GM18858 (cell line): ENCODE data around the gene P4HA1.
"Not testable (repeated sequence)": the region's sequence is repeated elsewhere in the genome, so short reads cannot be mapped to it uniquely, and the experiment has no call there.

Experiments
- ATAC-seq: cut with Tn5 transposase; IDR thresholded peaks from one replicate; pipeline ENCODE4 v1.9.1; 2021; ENCODE audit not compliant: unreplicated experiment

P4HA1 gene

GRCh38 chr10:73043766-73044377, 52.8 kb downstream of the P4HA1 start:
- no peak for ATAC-seq

- no peak for ATAC-seq
These were observed 53.3 kb downstream of the P4HA1 start for GRCh38 chr10:73043319-73043718.

GRCh38 chr10:73042130-73042529, 54.5 kb downstream of the P4HA1 start:
- ATAC-seq, result no peak

GRCh38 chr10:73039635-73040034, 57.0 kb downstream of the P4HA1 start:
- ATAC-seq, result no peak

GRCh38 chr10:73036285-73036684, 60.4 kb downstream of the P4HA1 start:
- not testable (repeated sequence) for ATAC-seq

- no peak for ATAC-seq
These were observed 64.1 kb downstream of the P4HA1 start for GRCh38 chr10:73032536-73032935.

GRCh38 chr10:73026623-73027022, 70.0 kb downstream of the P4HA1 start:
- not testable (repeated sequence) for ATAC-seq

- not testable (repeated sequence) for ATAC-seq
These were observed 73.1 kb downstream of the P4HA1 start for GRCh38 chr10:73023455-73024070.

- not testable (repeated sequence) for ATAC-seq
These were observed 73.7 kb downstream of the P4HA1 start for GRCh38 chr10:73022961-73023360.

- not testable (repeated sequence) for ATAC-seq
These were observed 75.0 kb downstream of the P4HA1 start for GRCh38 chr10:73021538-73022164.

- no peak for ATAC-seq
These were observed 75.6 kb downstream of the P4HA1 start for GRCh38 chr10:73021050-73021449.

GRCh38 chr10:73019100-73019499, 77.6 kb downstream of the P4HA1 start:
- ATAC-seq, result no peak

GRCh38 chr10:73018632-73019031, 78.0 kb downstream of the P4HA1 start:
- no peak for ATAC-seq

GRCh38 chr10:73017955-73018480, 78.6 kb downstream of the P4HA1 start:
- ATAC-seq, result no peak

GRCh38 chr10:73015779-73016178, 80.9 kb downstream of the P4HA1 start:
- ATAC-seq, result no peak

GRCh38 chr10:73003822-73004221, 92.8 kb downstream of the P4HA1 start:
- ATAC-seq, result no peak

GRCh38 chr10:73000973-73001372, 95.7 kb downstream of the P4HA1 start:
- no peak for ATAC-seq

- no peak for ATAC-seq
These were observed 99.6 kb downstream of the P4HA1 start for GRCh38 chr10:72997099-72997498.

GRCh38 chr10:72995459-72995858, 101.2 kb downstream of the P4HA1 start:
- ATAC-seq, result not testable (repeated sequence)

- not testable (repeated sequence) for ATAC-seq
These were observed 106.9 kb downstream of the P4HA1 start for GRCh38 chr10:72989771-72990170.

GRCh38 chr10:72984618-72985017, 112.0 kb downstream of the P4HA1 start:
- ATAC-seq, result not testable (repeated sequence)

GRCh38 chr10:72981882-72982529, 114.7 kb downstream of the P4HA1 start:
- no peak for ATAC-seq
